ENCODE data around the gene ETV3. TPM values are rescaled to one million over a fixed set of nuclear protein-coding genes. Genes with fewer than 3 reads are reported as not detected.
A peak's percentile ranks its signal among the peaks of the same experiment; 100 is the strongest.
"Not testable (repeated sequence)": the region's sequence is repeated elsewhere in the genome, so short reads cannot be mapped to it uniquely, and the experiment has no call there.

Gene ETV3
- total RNA-seq, 2 experiments from 2014 or later = 32.0 to 36.7 TPM

- Mint-ChIP-seq H3K4me3 (no peak overlapping the region), H3K4me1 (peaks cover 19% of the 10 kb centered on the region), H3K27me3 (peaks cover 10% of the 10 kb centered on the region), H3K36me3 (ENCODE audit: low read depth) (no peaks in the 10 kb centered on the region), H3K9me3 (ENCODE audit: low read depth) (no peaks in the 10 kb centered on the region), H3K27ac (no peak overlapping the region)
- DNase-seq (no peak), ATAC-seq (no peak)
- intact Hi-C loops (cut with DNase I, micrococcal nuclease) = no loop called here
- POLR2A ChIA-PET = no interaction called here
- CTCF ChIA-PET = interaction anchor here (0.6 to 3.0 kb wide), 2 partner anchors 11 to 17 kb away, joined by 3 to 18 read pairs; no protein-coding TSS in a partner anchor
Measured at GRCh38 chr1:157101149-157101548, 37.0 kb downstream of the ETV3 start.

- POLR2A ChIA-PET = no interaction called here
- no peaks in the 10 kb centered on the region for H3K36me3 Mint-ChIP-seq (ENCODE audit: low read depth)
- intact Hi-C loops (cut with DNase I, micrococcal nuclease) = loop anchor here in 1 of 2 experiments (10.0 kb wide), 1 partner anchor 395 kb away; no protein-coding TSS in a partner anchor
- no peaks in the 10 kb centered on the region for H3K9me3 Mint-ChIP-seq (ENCODE audit: low read depth)
- H3K27me3 Mint-ChIP-seq = peaks cover 2% of the 10 kb centered on the region
- no peak within 1 kb of the TSS for H3K27ac Mint-ChIP-seq
- peaks cover 10% of the 10 kb centered on the region for H3K4me1 Mint-ChIP-seq
- CTCF ChIA-PET = interaction anchor here (1.3 to 2.0 kb wide), 2 partner anchors 9 to 56 kb away, joined by 5 to 15 read pairs; no protein-coding TSS in a partner anchor
- ATAC-seq (no peak), DNase-seq (no peak)
- H3K4me3 Mint-ChIP-seq = no peak within 1 kb of the TSS
Measured at GRCh38 chr1:157099633-157100009, 38.6 kb downstream of the ETV3 start, which contains the start of gene ETV3L. TSS of gene ETV3L (minus strand) at chr1:157099808. CDS start at chr1:157099523, 285 bp downstream.

GRCh38 chr1:157098987-157099632 is 39.1 kb downstream of the ETV3 start:
- POLR2A ChIA-PET; H3K4me1 Mint-ChIP-seq; H3K9me3 Mint-ChIP-seq (ENCODE audit: low read depth); H3K36me3 Mint-ChIP-seq (ENCODE audit: low read depth); H3K27ac Mint-ChIP-seq; H3K4me3 Mint-ChIP-seq; H3K27me3 Mint-ChIP-seq: not testable (repeated sequence)
- CTCF ChIA-PET = interaction anchor here (0.8 to 2.0 kb wide), 3 partner anchors 9 to 353 kb away, joined by 3 to 15 read pairs (median 5); no protein-coding TSS in a partner anchor
- ATAC-seq (peak; percentile 61), DNase-seq (peak; percentile 16)
- intact Hi-C loops (cut with DNase I, micrococcal nuclease) = loop anchor here in 1 of 2 experiments (10.0 kb wide), 1 partner anchor 396 kb away; no protein-coding TSS in a partner anchor

- Mint-ChIP-seq H3K36me3 (ENCODE audit: low read depth) (no peaks in the 10 kb centered on the region), H3K4me1 (peaks cover 8% of the 10 kb centered on the region), H3K9me3 (ENCODE audit: low read depth) (no peaks in the 10 kb centered on the region), H3K27me3 (peaks cover 2% of the 10 kb centered on the region), H3K27ac (no peak overlapping the region), H3K4me3 (no peak overlapping the region)
- DNase-seq (no peak), ATAC-seq (no peak)
- CTCF ChIA-PET = interaction anchor here (0.8 to 2.0 kb wide), 2 partner anchors 8 to 354 kb away, joined by 3 to 15 read pairs; no protein-coding TSS in a partner anchor
- intact Hi-C loops (cut with DNase I, micrococcal nuclease) = loop anchor here in 1 of 2 experiments (10.0 kb wide), 1 partner anchor 396 kb away; no protein-coding TSS in a partner anchor
- POLR2A ChIA-PET = no interaction called here
Measured at GRCh38 chr1:157098519-157098918, 39.7 kb downstream of the ETV3 start.

GRCh38 chr1:157097692-157098091 is 40.5 kb downstream of the ETV3 start:
- Mint-ChIP-seq H3K27ac (no peak overlapping the region), H3K4me1 (peaks cover 8% of the 10 kb centered on the region), H3K36me3 (ENCODE audit: low read depth) (no peaks in the 10 kb centered on the region), H3K9me3 (ENCODE audit: low read depth) (no peaks in the 10 kb centered on the region), H3K27me3 (peaks cover 2% of the 10 kb centered on the region), H3K4me3 (no peak overlapping the region)
- no peak for DNase-seq
- ChIA-PET POLR2A (no interaction called here), CTCF (no interaction called here)
- intact Hi-C loops (cut with DNase I, micrococcal nuclease) = loop anchor here in 1 of 2 experiments (10.0 kb wide), 1 partner anchor 397 kb away; no protein-coding TSS in a partner anchor
- ATAC-seq = no peak

- POLR2A ChIA-PET = no interaction called here
- H3K27me3 Mint-ChIP-seq = no peaks in the 10 kb centered on the region
- peaks cover 8% of the 10 kb centered on the region for H3K4me1 Mint-ChIP-seq
- H3K27ac Mint-ChIP-seq = no peak overlapping the region
- no peak overlapping the region for H3K4me3 Mint-ChIP-seq
- ATAC-seq = no peak
- CTCF ChIA-PET = interaction anchor here (1.1 kb wide), 1 partner anchor 63 kb away, joined by 5 read pairs; no protein-coding TSS in a partner anchor
- intact Hi-C loops (cut with DNase I, micrococcal nuclease) = loop anchor here in 1 of 2 experiments (10.0 kb wide), 1 partner anchor 398 kb away; no protein-coding TSS in a partner anchor
- no peaks in the 10 kb centered on the region for H3K9me3 Mint-ChIP-seq (ENCODE audit: low read depth)
- DNase-seq = no peak
- no peaks in the 10 kb centered on the region for H3K36me3 Mint-ChIP-seq (ENCODE audit: low read depth)
Measured at GRCh38 chr1:157096881-157097280, 41.3 kb downstream of the ETV3 start.

- no peaks in the 10 kb centered on the region for H3K9me3 Mint-ChIP-seq (ENCODE audit: low read depth)
- intact Hi-C loops (cut with DNase I, micrococcal nuclease) = loop anchor here in 1 of 2 experiments (10.0 kb wide), 1 partner anchor 399 kb away; no protein-coding TSS in a partner anchor
- POLR2A ChIA-PET = no interaction called here
Measured at GRCh38 chr1:157095551-157095950, 42.6 kb downstream of the ETV3 start.

GRCh38 chr1:157095091-157095490 is 43.1 kb downstream of the ETV3 start:
- ChIA-PET CTCF (interaction anchor here (0.8 to 1.5 kb wide), 2 partner anchors 60 to 68 kb away, joined by 3 to 4 read pairs; no protein-coding TSS in a partner anchor), POLR2A (no interaction called here)
- DNase-seq (no peak), ATAC-seq (no peak)
- Mint-ChIP-seq H3K36me3 (ENCODE audit: low read depth) (no peaks in the 10 kb centered on the region), H3K27me3 (no peaks in the 10 kb centered on the region), H3K4me1 (peaks cover 8% of the 10 kb centered on the region), H3K4me3 (no peak overlapping the region), H3K27ac (no peak overlapping the region), H3K9me3 (ENCODE audit: low read depth) (no peaks in the 10 kb centered on the region)
- intact Hi-C loops (cut with DNase I, micrococcal nuclease) = loop anchor here in 1 of 2 experiments (10.0 kb wide), 1 partner anchor 400 kb away; no protein-coding TSS in a partner anchor

More at GRCh38 chr1:157095551-157095950, 42.6 kb downstream of the ETV3 start:
- no peak for ATAC-seq
- Mint-ChIP-seq H3K27ac (no peak overlapping the region), H3K4me3 (no peak overlapping the region), H3K4me1 (peaks cover 8% of the 10 kb centered on the region), H3K27me3 (no peaks in the 10 kb centered on the region), H3K36me3 (ENCODE audit: low read depth) (no peaks in the 10 kb centered on the region)
- DNase-seq = no peak
- CTCF ChIA-PET = interaction anchor here (0.8 to 1.5 kb wide), 2 partner anchors 59 to 67 kb away, joined by 3 to 4 read pairs; no protein-coding TSS in a partner anchor

GRCh38 chr1:157092831-157093230 is 45.4 kb downstream of the ETV3 start:
- intact Hi-C loops (cut with DNase I, micrococcal nuclease) = loop anchor here in 1 of 2 experiments (10.0 kb wide), 1 partner anchor 402 kb away; no protein-coding TSS in a partner anchor
- Mint-ChIP-seq H3K4me3 (no peak overlapping the region), H3K9me3 (ENCODE audit: low read depth) (no peaks in the 10 kb centered on the region), H3K36me3 (ENCODE audit: low read depth) (no peaks in the 10 kb centered on the region), H3K4me1 (no peaks in the 10 kb centered on the region), H3K27me3 (peaks cover 2% of the 10 kb centered on the region), H3K27ac (no peak overlapping the region)
- ATAC-seq = no peak
- POLR2A ChIA-PET = no interaction called here
- CTCF ChIA-PET = interaction anchor here (0.6 to 1.8 kb wide), 4 partner anchors 34 to 98 kb away, joined by 3 to 4 read pairs (median 4); no protein-coding TSS in a partner anchor
- no peak for DNase-seq

- DNase-seq = no peak
- POLR2A ChIA-PET = no interaction called here
- H3K4me1 Mint-ChIP-seq = no peaks in the 10 kb centered on the region
Measured at GRCh38 chr1:157091668-157092273, 46.4 kb downstream of the ETV3 start.

GRCh38 chr1:157091186-157091585 is 47.0 kb downstream of the ETV3 start:
- CTCF ChIA-PET = interaction anchor here (0.6 to 8.8 kb wide), 22 partner anchors 8 to 97 kb away, joined by 3 to 455 read pairs (median 7); partner anchors contain the start of gene ETV3L
- H3K4me3 Mint-ChIP-seq = no peak overlapping the region
- intact Hi-C loops (cut with DNase I, micrococcal nuclease) = loop anchor here in 1 of 2 experiments (10.0 kb wide), 1 partner anchor 404 kb away; no protein-coding TSS in a partner anchor

More at GRCh38 chr1:157091668-157092273, 46.4 kb downstream of the ETV3 start:
- H3K9me3 Mint-ChIP-seq (ENCODE audit: low read depth) = no peaks in the 10 kb centered on the region
- intact Hi-C loops (cut with DNase I, micrococcal nuclease) = loop anchor here in 1 of 2 experiments (10.0 kb wide), 1 partner anchor 403 kb away; no protein-coding TSS in a partner anchor
- H3K27ac Mint-ChIP-seq = no peak overlapping the region
- H3K36me3 Mint-ChIP-seq (ENCODE audit: low read depth) = no peaks in the 10 kb centered on the region
- no peak overlapping the region for H3K4me3 Mint-ChIP-seq
- CTCF ChIA-PET = interaction anchor here (0.9 to 8.8 kb wide), 4 partner anchors 30 to 62 kb away, joined by 3 to 455 read pairs (median 7); no protein-coding TSS in a partner anchor
- peaks cover 2% of the 10 kb centered on the region for H3K27me3 Mint-ChIP-seq
- ATAC-seq = no peak

More at GRCh38 chr1:157091186-157091585, 47.0 kb downstream of the ETV3 start:
- H3K27me3 Mint-ChIP-seq = peaks cover 2% of the 10 kb centered on the region
- no peak for ATAC-seq
- H3K9me3 Mint-ChIP-seq (ENCODE audit: low read depth) = no peaks in the 10 kb centered on the region
- no peak for DNase-seq
- POLR2A ChIA-PET = interaction anchor here (2.0 kb wide), 1 partner anchor 63 kb away, joined by 8 read pairs; no protein-coding TSS in a partner anchor
- H3K4me1 Mint-ChIP-seq = no peaks in the 10 kb centered on the region
- no peak overlapping the region for H3K27ac Mint-ChIP-seq
- H3K36me3 Mint-ChIP-seq (ENCODE audit: low read depth) = no peaks in the 10 kb centered on the region

Data from activated CD4-positive, alpha-beta T cell treated with anti-CD3 and anti-CD28 coated beads for 36 hours (primary cell).